ENCODE data around the gene SPI1.

GRCh38 chr11:47329431-47329986 is 48.8 kb downstream of the SPI1 start:
- TF ChIP-seq POLR2A (IDR thresholded peaks at IDR 0.05; ENCODE audit: low read depth, low read length) (no peak), CTCF (IDR thresholded peaks at IDR 0.05; ENCODE audit: extremely low read depth in 1 of 2, insufficient read depth in 1 of 2, low read depth in 1 of 2, low read length in 2 of 2) (no peak)
